ENCODE results near the gene ISCU. TPM values are rescaled to one million over a fixed set of nuclear protein-coding genes. Genes with fewer than 3 reads are reported as not detected.

The ISCU gene
- total and polyA plus RNA-seq, 2 experiments from 2014 or later: 90.0 to 158 TPM

DNA sequence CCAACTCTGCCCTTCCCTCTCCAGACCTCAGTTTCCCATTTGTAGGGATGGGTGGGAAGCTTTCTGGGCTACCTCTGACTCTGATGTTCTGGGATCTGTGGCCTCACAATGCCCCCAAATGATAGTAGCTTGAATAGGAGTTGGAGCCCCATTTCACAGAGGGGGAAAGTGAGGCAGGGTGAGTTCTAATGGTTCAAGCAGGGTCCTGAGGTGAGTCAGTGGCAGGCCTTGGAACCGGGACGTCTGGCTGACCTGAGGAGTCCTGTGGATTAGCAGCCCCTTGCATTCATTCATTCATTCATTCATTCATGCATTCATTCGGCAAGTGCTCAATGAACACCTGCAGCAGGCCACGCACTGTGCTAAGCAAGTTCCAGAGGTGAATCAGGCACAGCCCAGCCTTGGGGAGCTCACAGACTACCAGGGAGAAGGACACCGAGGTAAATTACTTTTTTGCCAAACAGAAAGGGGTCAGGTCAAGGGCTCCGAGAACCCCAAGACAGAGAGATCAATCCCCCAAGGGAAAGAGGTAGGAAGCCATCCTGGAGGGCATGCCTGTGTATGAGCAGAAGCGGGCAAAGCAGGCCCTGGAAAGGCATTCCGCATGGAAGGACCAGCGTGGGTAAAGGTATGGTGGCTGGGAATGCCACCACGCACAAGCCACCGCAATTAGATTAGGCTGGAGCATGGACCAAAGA, 36.3 kb downstream of the ISCU start:
- TF ChIP-seq, protein P1, sequence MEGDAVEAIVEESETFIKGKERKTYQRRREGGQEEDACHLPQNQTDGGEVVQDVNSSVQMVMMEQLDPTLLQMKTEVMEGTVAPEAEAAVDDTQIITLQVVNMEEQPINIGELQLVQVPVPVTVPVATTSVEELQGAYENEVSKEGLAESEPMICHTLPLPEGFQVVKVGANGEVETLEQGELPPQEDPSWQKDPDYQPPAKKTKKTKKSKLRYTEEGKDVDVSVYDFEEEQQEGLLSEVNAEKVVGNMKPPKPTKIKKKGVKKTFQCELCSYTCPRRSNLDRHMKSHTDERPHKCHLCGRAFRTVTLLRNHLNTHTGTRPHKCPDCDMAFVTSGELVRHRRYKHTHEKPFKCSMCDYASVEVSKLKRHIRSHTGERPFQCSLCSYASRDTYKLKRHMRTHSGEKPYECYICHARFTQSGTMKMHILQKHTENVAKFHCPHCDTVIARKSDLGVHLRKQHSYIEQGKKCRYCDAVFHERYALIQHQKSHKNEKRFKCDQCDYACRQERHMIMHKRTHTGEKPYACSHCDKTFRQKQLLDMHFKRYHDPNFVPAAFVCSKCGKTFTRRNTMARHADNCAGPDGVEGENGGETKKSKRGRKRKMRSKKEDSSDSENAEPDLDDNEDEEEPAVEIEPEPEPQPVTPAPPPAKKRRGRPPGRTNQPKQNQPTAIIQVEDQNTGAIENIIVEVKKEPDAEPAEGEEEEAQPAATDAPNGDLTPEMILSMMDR (IDR thresholded peaks at IDR 0.05; ENCODE audit: low read depth, low read length): no peak
- Histone ChIP-seq H3K36me3 (no peaks in the 10 kb centered on the region), H3K27ac (no peak overlapping the region)

DNA sequence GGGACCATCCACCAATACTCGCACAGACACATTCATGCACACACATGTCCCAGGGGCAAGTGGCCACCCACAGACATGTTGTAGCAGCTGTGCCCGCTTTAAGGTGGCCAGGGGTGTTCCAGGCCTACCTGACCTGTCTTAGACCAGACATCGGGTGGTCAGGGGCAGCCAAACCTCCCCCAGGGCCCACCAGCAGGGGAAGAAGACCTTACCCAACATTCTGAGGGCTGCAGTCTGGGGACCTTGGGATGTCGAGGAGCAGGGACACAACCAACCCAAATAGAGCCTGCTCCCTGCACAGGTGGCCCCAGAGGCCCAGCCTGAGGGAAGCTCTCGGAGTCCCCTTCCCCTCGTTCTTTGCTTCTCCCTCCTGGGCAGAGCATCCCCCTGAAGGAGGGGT, 37.1 kb downstream of the ISCU start:
- Histone ChIP-seq H3K27ac (no peak overlapping the region), H3K36me3 (no peaks in the 10 kb centered on the region)

More for the DNA sequence above, 36.3 kb downstream of the ISCU start:
- H3K9me3 ChIP-seq (ENCODE audit: low read depth): no peaks in the 10 kb centered on the region
- DNase-seq (ENCODE audit: low read depth in 1 of 2, low spot score in 1 of 2): no peak
- H3K27me3 ChIP-seq: no peaks in the 10 kb centered on the region
- no peak overlapping the region for H3K4me3 ChIP-seq
- no peaks in the 10 kb centered on the region for H3K4me1 ChIP-seq (ENCODE audit: low read depth)

DNA sequence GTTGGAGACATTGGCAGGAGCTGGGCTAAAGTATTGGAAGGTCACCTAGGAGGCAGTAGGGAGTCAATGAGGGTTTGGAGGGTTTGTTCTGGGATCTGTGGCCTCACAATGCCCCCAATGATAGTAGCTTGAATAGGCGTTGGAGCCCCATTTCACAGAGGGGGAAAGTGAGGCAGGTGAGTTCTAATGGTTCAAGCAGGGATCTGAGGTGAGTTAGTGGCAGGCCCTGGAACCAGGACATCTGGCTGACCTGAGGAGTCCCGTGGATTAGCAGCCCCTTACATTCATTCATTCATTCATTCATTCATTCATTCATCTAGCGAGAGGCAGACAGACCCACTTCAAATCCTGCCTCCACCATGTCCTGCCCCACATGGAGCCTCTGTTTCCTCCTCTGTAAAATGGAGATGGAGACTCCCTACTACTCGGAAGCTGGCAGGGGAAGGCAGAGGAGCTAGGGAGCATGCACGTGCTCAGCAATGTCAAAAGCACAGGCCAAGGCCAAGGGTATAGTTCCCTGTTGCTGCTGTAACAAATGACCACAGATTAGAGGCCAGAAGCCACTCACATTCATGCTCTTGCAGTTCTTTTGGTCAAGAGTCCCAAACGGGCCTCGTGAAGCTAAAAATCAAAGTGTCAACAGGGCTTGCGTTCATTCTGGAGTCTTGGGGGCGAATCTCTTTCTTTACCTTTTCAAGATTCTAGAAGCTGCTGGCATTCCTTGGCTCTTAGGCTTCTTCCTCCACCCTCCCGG, 37.7 kb downstream of the ISCU start:
- no peaks in the 10 kb centered on the region for H3K9me3 ChIP-seq (ENCODE audit: low read depth)
- no peak for DNase-seq (ENCODE audit: low read depth in 1 of 2, low spot score in 1 of 2)
- H3K27me3 ChIP-seq: no peaks in the 10 kb centered on the region
- TF ChIP-seq, protein P1 (IDR thresholded peaks at IDR 0.05; ENCODE audit: low read depth, low read length): no peak
- H3K4me3 ChIP-seq: no peak overlapping the region
- H3K36me3 ChIP-seq: no peaks in the 10 kb centered on the region
- H3K4me1 ChIP-seq (ENCODE audit: low read depth): no peaks in the 10 kb centered on the region
- H3K27ac ChIP-seq: no peak overlapping the region

More for the DNA sequence above, 37.1 kb downstream of the ISCU start:
- Histone ChIP-seq H3K4me3 (no peak overlapping the region), H3K4me1 (ENCODE audit: low read depth) (no peaks in the 10 kb centered on the region), H3K27me3 (no peaks in the 10 kb centered on the region), H3K9me3 (ENCODE audit: low read depth) (no peaks in the 10 kb centered on the region)
- TF ChIP-seq, protein P1 (IDR thresholded peaks at IDR 0.05; ENCODE audit: low read depth, low read length): no peak
- DNase-seq (ENCODE audit: low read depth in 1 of 2, low spot score in 1 of 2): no peak

DNA sequence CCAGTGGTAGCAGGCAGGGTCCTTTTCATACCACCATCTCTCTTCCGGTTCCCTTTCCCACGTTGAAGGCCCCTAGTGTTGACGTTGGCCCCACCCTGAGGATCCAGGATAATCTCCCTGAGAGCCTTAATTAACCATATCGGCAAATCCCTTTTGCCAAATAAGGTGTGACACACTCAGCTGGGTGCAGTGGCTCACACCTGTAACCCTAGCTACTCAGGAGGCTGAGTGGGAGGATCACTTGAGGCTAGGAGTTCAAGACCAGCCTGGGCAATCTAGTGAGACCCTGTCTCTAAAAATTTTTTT, 38.3 kb downstream of the ISCU start:
- no peaks in the 10 kb centered on the region for H3K36me3 ChIP-seq
- no peak for DNase-seq (ENCODE audit: low read depth in 1 of 2, low spot score in 1 of 2)
- no peaks in the 10 kb centered on the region for H3K27me3 ChIP-seq
- TF ChIP-seq, protein P1 (IDR thresholded peaks at IDR 0.05; ENCODE audit: low read depth, low read length): no peak
- H3K4me3 ChIP-seq: no peak overlapping the region
- H3K9me3 ChIP-seq (ENCODE audit: low read depth): no peaks in the 10 kb centered on the region
- H3K27ac ChIP-seq: no peak overlapping the region
- H3K4me1 ChIP-seq (ENCODE audit: low read depth): no peaks in the 10 kb centered on the region

DNA sequence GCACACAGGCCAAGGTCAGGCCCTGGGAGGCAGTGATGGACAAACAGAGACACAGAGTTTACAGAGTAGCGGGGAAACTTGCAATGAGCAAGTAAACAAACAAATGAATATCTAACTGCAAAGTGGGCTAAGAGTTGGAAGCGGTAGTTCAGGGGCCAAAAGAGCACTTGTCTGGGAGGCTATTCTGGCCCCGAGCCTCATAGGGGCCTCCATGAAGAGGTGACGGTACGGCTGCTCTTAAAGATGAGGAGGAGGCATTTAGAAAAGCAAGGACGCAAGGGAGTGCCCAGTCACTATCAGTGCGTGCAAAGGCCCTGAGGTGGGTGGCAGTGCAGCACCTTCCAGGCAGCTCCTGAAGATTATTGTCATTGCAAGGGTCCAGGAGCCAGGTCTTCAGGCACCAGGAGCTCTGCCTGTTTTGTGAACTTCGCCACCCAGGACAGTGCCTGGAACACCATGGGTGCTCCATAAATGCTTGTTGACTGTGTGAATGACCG, 39.9 kb downstream of the ISCU start:
- Histone ChIP-seq H3K27me3 (no peaks in the 10 kb centered on the region), H3K9me3 (ENCODE audit: low read depth) (no peaks in the 10 kb centered on the region), H3K4me3 (no peak overlapping the region), H3K27ac (no peak overlapping the region), H3K36me3 (no peaks in the 10 kb centered on the region), H3K4me1 (ENCODE audit: low read depth) (no peaks in the 10 kb centered on the region)
- no peak for DNase-seq (ENCODE audit: low read depth in 1 of 2, low spot score in 1 of 2)
- TF ChIP-seq, protein P1 (IDR thresholded peaks at IDR 0.05; ENCODE audit: low read depth, low read length): no peak
